HEK293 (cell line): ENCODE measurements around the gene MYL6B.

Source experiments
- CTCF ChIA-PET: fragments of 350-600 bp; formaldehyde crosslinking; extraction: SDS; loops from one replicate; lab custom pipeline; 2021; ENCODE audit warnings: antibody characterized with exemption; lab: Yijun Ruan, JAX
- POLR2A ChIA-PET: fragments of 300-600 bp; formaldehyde crosslinking; extraction: SDS; loops from one replicate; lab custom pipeline; 2020; ENCODE audit warnings: antibody characterized with exemption, inconsistent platforms; lab: Yijun Ruan, JAX
- H3K27ac ChIP-seq: fragments of 200-500 bp; sonication (Bioruptor generic); 2 replicates; pipeline ENCODE4 v1.5.1; 2014; ENCODE audit warnings: low read depth, low read length, control low read depth, inconsistent platforms; ENCODE audit errors: extremely low read depth
- H3K36me3 ChIP-seq, 2 experiments: fragments of 200-500 bp in 1 of 2; sonication (Bioruptor generic) in 1 of 2; 1 replicate in 1 of 2; 2 replicates in 1 of 2; pipeline ENCODE4 v1.5.1; 2014 to 2017; ENCODE audit warnings: inconsistent platforms in 2 of 2, low read length in 2 of 2; ENCODE audit not compliant: control insufficient read depth in 2 of 2, insufficient read depth in 1 of 2
- H3K4me1 ChIP-seq: fragments of 200-500 bp; sonication (Bioruptor generic); 2 replicates; pipeline ENCODE4 v1.5.1; 2014; ENCODE audit warnings: mild to moderate bottlenecking, low read length, inconsistent platforms; ENCODE audit not compliant: control insufficient read depth, insufficient read depth
- H3K4me3 ChIP-seq: 2 replicates; pipeline ENCODE4 v1.5.1; 2011; ENCODE audit warnings: low read depth, mild to moderate bottlenecking, control low read depth, low read length, moderate library complexity
- H3K9me3 ChIP-seq: fragments of 200-500 bp; sonication (Bioruptor generic); 2 replicates; pipeline ENCODE4 v1.5.1; 2014; ENCODE audit warnings: low read depth, low read length, inconsistent platforms; ENCODE audit not compliant: control insufficient read depth, insufficient read depth
- EGR2 ChIP-seq: fragments of 450-650 bp; formaldehyde crosslinking; IDR thresholded peaks from 2 replicates; pipeline ENCODE4 v1.5.1; 2016; ENCODE audit warnings: low read depth, missing biosample characterization, missing genetic modification characterization
- GFI1B ChIP-seq: fragments of 450-650 bp; formaldehyde crosslinking; IDR thresholded peaks from 2 replicates; pipeline ENCODE4 v1.5.1; 2016; ENCODE audit warnings: missing biosample characterization, missing genetic modification characterization
- GLIS2 ChIP-seq: fragments of 450-650 bp; formaldehyde crosslinking; IDR thresholded peaks from 2 replicates; pipeline ENCODE4 v1.5.1; 2016; ENCODE audit warnings: missing biosample characterization, missing genetic modification characterization
- HOXC10 ChIP-seq: sonication (generic); formaldehyde crosslinking; IDR thresholded peaks from 2 replicates; pipeline ENCODE4 v1.8.1; 2023; ENCODE audit warnings: mild to moderate bottlenecking, missing genetic modification reagents
- IKZF3 ChIP-seq: fragments of 450-650 bp; IDR thresholded peaks from 2 replicates; pipeline ENCODE4 v1.5.0; 2018; ENCODE audit warnings: missing biosample characterization, mild to moderate bottlenecking, missing genetic modification characterization, moderate library complexity
- KLF7 ChIP-seq: fragments of 450-650 bp; formaldehyde crosslinking; IDR thresholded peaks from 2 replicates; pipeline ENCODE4 v1.5.1; 2016; ENCODE audit warnings: missing biosample characterization, missing genetic modification characterization, borderline replicate concordance
- MZF1 ChIP-seq: fragments of 450-650 bp; formaldehyde crosslinking; IDR thresholded peaks from 2 replicates; pipeline ENCODE4 v1.5.1; 2017; ENCODE audit warnings: missing biosample characterization, missing genetic modification characterization, borderline replicate concordance
- YY2 ChIP-seq: fragments of 450-650 bp; formaldehyde crosslinking; IDR thresholded peaks from 2 replicates; pipeline ENCODE4 v1.5.1; 2016; ENCODE audit warnings: missing biosample characterization, missing genetic modification characterization
- ZBTB1 ChIP-seq: fragments of 450-650 bp; formaldehyde crosslinking; IDR thresholded peaks from 2 replicates; pipeline ENCODE4 v1.5.1; 2016; ENCODE audit warnings: missing biosample characterization, missing genetic modification characterization
- ZNF174 ChIP-seq: fragments of 450-650 bp; formaldehyde crosslinking; IDR thresholded peaks from 2 replicates; pipeline ENCODE4 v1.5.0; 2017; ENCODE audit warnings: missing biosample characterization, mild to moderate bottlenecking, missing genetic modification characterization
- ZNF23 ChIP-seq: fragments of 450-650 bp; formaldehyde crosslinking; IDR thresholded peaks from 2 replicates; pipeline ENCODE4 v1.5.1; 2016; ENCODE audit warnings: missing biosample characterization, missing genetic modification characterization, borderline replicate concordance
- ZNF24 ChIP-seq: fragments of 450-650 bp; formaldehyde crosslinking; IDR thresholded peaks from 2 replicates; pipeline ENCODE4 v1.5.1; 2016; ENCODE audit warnings: missing biosample characterization, missing genetic modification characterization
- ZNF335 ChIP-seq: fragments of 450-650 bp; formaldehyde crosslinking; conservative IDR thresholded peaks from 2 replicates; pipeline ENCODE4 v1.5.1; 2016; ENCODE audit warnings: missing biosample characterization, missing genetic modification characterization
- ZNF350 ChIP-seq: fragments of 450-650 bp; formaldehyde crosslinking; IDR thresholded peaks from 2 replicates; pipeline ENCODE4 v1.5.0; 2017; ENCODE audit warnings: missing biosample characterization, mild to moderate bottlenecking, missing genetic modification characterization
- ZNF354C ChIP-seq: fragments of 450-650 bp; formaldehyde crosslinking; IDR thresholded peaks from 2 replicates; pipeline ENCODE4 v1.5.1; 2016; ENCODE audit warnings: missing biosample characterization, missing genetic modification characterization, low read depth, borderline replicate concordance
- ZNF366 ChIP-seq: fragments of 450-650 bp; formaldehyde crosslinking; conservative IDR thresholded peaks from 2 replicates; pipeline ENCODE4 v1.5.1; 2016; ENCODE audit warnings: missing biosample characterization, missing genetic modification characterization
- ZNF48 ChIP-seq: fragments of 450-650 bp; formaldehyde crosslinking; IDR thresholded peaks from 2 replicates; pipeline ENCODE4 v1.5.1; 2016; ENCODE audit warnings: missing biosample characterization, missing genetic modification characterization
- ZNF555 ChIP-seq: fragments of 450-650 bp; formaldehyde crosslinking; conservative IDR thresholded peaks from 2 replicates; pipeline ENCODE4 v1.5.1; 2017; ENCODE audit warnings: missing biosample characterization, mild to moderate bottlenecking, missing genetic modification characterization, inconsistent platforms
- ZNF76 ChIP-seq: fragments of 450-650 bp; formaldehyde crosslinking; IDR thresholded peaks from 2 replicates; pipeline ENCODE4; 2016; ENCODE audit warnings: low read depth, missing biosample characterization, missing genetic modification characterization, borderline replicate concordance
- ZNF776 ChIP-seq: fragments of 450-650 bp; formaldehyde crosslinking; IDR thresholded peaks from 2 replicates; pipeline ENCODE4 v1.5.0; 2017; ENCODE audit warnings: missing biosample characterization, missing genetic modification characterization, borderline replicate concordance
- TF ChIP-seq, protein P1 (sequence below): fragments of 450-650 bp; formaldehyde crosslinking; IDR thresholded peaks from 2 replicates; pipeline ENCODE4 v1.5.1; 2016; ENCODE audit warnings: missing biosample characterization, missing genetic modification characterization
- TF ChIP-seq, protein P2 (sequence below): fragments of 450-650 bp; IDR thresholded peaks from 2 replicates; pipeline ENCODE4 v1.5.1; 2018; ENCODE audit warnings: missing biosample characterization, mild to moderate bottlenecking, missing genetic modification characterization
- TF ChIP-seq, protein P3 (sequence below): fragments of 450-650 bp; formaldehyde crosslinking; IDR thresholded peaks from 2 replicates; pipeline ENCODE4 v1.5.1; 2016; ENCODE audit warnings: missing biosample characterization, missing genetic modification characterization
- TF ChIP-seq, protein P4 (sequence below): fragments of 450-650 bp; formaldehyde crosslinking; IDR thresholded peaks from 2 replicates; pipeline ENCODE4 v1.5.1; 2016; ENCODE audit warnings: missing biosample characterization, missing genetic modification characterization, borderline replicate concordance
- TF ChIP-seq, protein P5 (sequence below): fragments of 450-650 bp; formaldehyde crosslinking; IDR thresholded peaks from 2 replicates; pipeline ENCODE4 v1.5.1; 2016; ENCODE audit warnings: missing biosample characterization, missing genetic modification characterization

The MYL6B gene

DNA sequence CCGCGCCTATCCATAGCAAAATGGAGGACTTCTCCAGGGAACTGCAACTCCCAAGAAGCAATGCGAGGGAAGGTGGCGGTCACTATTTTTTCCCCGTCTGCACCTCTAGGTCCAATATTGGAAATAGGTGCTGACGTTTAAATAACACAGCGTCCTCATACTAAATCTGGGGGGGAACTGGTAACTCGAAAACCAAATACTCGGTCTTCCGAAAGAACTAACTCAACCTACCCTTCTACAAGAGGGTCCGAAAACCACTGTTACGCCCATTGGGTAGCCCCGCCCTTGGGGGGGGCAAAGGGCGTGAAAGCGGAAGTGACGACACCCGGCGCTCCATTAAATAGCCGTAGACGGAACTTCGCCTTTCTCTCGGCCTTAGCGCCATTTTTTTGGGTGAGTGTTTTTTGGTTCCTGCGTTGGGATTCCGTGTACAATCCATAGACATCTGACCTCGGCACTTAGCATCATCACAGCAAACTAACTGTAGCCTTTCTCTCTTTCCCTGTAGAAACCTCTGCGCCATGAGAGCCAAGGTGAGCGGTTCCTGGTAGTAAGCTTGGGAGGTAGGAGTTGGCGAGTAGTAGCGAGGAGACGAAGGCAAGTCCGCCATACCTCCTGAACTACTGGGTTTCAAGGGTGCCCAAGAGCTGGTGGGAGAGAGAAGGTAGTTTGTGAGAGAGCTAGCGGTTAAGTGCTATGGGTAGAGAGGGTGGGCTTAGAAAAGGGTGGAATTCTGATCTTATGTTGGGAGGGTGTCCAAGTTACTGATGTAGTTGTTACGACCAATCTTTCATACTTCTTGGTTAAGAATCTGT is 35.9 kb upstream of the MYL6B start, which contains the start of gene RPL41:
Gene RPL41, plus strand, starts transcription at position 367 of the 815 bp plus-strand sequence.
- Histone ChIP-seq H3K36me3 (peaks cover 9 to 58% of the 10 kb centered on the region in 2 experiments; a peak in 2 of 3 replicates), H3K4me3 (peak within 1 kb of the TSS; percentile 69), H3K4me1 (peaks cover 5% of the 10 kb centered on the region), H3K27ac (peak within 1 kb of the TSS; percentile 99), H3K9me3 (no peaks in the 10 kb centered on the region)
- POLR2A ChIA-PET = interaction anchor here (0.6 to 6.1 kb wide), 16 partner anchors 9 to 378 kb away, joined by 3 to 165 read pairs (median 12); partner anchors contain the start of genes CNPY2, ERBB3, ESYT1 and PA2G4
- CTCF ChIA-PET = interaction anchor here (0.6 to 5.0 kb wide), 11 partner anchors 9 to 598 kb away, joined by 3 to 86 read pairs (median 4); partner anchors contain the start of genes ESYT1, PA2G4 and SMARCC2
- TF ChIP-seq HOXC10 (CRISPR knock-in tag) (0 out of 2 replicates have a peak, but pooled peaks have one; percentile 74), ZNF174 (no peak), IKZF3 (tag by site-specific recombination) (no peak), KLF7 (tag by site-specific recombination) (peak; percentile 71; the same call in 1 of the 2 replicates), ZNF366 (tag by site-specific recombination) (peak; percentile 44; the same call in 1 of the 2 replicates), EGR2 (no peak), ZNF76 (tag by site-specific recombination) (peak; percentile 91), ZNF23 (no peak), ZNF48 (tag by site-specific recombination) (no peak), ZNF555 (tag by site-specific recombination) (no peak), ZNF776 (no peak), ZNF335 (tag by site-specific recombination) (peak; percentile 98), GFI1B (tag by site-specific recombination) (peak; percentile 58; the same call in 1 of the 2 replicates), ZBTB1 (tag by site-specific recombination) (no peak), GLIS2 (tag by site-specific recombination) (peak; percentile 23; the same call in 1 of the 2 replicates), YY2 (tag by site-specific recombination) (peak; percentile 87), ZNF354C (tag by site-specific recombination) (no peak), ZNF350 (tag by site-specific recombination) (no peak), MZF1 (tag by site-specific recombination) (no peak), ZNF24 (tag by site-specific recombination) (peak; percentile 76; the same call in 1 of the 2 replicates)
- TF ChIP-seq, protein P1, sequence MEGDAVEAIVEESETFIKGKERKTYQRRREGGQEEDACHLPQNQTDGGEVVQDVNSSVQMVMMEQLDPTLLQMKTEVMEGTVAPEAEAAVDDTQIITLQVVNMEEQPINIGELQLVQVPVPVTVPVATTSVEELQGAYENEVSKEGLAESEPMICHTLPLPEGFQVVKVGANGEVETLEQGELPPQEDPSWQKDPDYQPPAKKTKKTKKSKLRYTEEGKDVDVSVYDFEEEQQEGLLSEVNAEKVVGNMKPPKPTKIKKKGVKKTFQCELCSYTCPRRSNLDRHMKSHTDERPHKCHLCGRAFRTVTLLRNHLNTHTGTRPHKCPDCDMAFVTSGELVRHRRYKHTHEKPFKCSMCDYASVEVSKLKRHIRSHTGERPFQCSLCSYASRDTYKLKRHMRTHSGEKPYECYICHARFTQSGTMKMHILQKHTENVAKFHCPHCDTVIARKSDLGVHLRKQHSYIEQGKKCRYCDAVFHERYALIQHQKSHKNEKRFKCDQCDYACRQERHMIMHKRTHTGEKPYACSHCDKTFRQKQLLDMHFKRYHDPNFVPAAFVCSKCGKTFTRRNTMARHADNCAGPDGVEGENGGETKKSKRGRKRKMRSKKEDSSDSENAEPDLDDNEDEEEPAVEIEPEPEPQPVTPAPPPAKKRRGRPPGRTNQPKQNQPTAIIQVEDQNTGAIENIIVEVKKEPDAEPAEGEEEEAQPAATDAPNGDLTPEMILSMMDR = no peak
- TF ChIP-seq, protein P2, sequence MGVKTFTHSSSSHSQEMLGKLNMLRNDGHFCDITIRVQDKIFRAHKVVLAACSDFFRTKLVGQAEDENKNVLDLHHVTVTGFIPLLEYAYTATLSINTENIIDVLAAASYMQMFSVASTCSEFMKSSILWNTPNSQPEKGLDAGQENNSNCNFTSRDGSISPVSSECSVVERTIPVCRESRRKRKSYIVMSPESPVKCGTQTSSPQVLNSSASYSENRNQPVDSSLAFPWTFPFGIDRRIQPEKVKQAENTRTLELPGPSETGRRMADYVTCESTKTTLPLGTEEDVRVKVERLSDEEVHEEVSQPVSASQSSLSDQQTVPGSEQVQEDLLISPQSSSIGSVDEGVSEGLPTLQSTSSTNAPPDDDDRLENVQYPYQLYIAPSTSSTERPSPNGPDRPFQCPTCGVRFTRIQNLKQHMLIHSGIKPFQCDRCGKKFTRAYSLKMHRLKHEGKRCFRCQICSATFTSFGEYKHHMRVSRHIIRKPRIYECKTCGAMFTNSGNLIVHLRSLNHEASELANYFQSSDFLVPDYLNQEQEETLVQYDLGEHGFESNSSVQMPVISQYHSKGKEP (tag by site-specific recombination) = no peak
- TF ChIP-seq, protein P3, sequence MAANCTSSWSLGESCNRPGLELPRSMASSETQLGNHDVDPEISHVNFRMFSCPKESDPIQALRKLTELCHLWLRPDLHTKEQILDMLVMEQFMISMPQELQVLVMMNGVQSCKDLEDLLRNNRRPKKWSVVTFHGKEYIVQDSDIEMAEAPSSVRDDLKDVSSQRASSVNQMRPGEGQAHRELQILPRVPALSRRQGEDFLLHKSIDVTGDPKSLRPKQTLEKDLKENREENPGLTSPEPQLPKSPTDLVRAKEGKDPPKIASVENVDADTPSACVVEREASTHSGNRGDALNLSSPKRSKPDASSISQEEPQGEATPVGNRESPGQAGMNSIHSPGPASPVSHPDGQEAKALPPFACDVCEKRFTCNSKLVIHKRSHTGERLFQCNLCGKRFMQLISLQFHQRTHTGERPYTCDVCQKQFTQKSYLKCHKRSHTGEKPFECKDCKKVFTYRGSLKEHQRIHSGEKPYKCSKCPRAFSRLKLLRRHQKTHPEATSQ (tag by site-specific recombination) = 0 out of 2 replicates have a peak, but pooled peaks have one; percentile 32
- TF ChIP-seq, protein P4, sequence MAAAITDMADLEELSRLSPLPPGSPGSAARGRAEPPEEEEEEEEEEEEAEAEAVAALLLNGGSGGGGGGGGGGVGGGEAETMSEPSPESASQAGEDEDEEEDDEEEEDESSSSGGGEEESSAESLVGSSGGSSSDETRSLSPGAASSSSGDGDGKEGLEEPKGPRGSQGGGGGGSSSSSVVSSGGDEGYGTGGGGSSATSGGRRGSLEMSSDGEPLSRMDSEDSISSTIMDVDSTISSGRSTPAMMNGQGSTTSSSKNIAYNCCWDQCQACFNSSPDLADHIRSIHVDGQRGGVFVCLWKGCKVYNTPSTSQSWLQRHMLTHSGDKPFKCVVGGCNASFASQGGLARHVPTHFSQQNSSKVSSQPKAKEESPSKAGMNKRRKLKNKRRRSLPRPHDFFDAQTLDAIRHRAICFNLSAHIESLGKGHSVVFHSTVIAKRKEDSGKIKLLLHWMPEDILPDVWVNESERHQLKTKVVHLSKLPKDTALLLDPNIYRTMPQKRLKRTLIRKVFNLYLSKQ (tag by site-specific recombination) = no peak
- TF ChIP-seq, protein P5, sequence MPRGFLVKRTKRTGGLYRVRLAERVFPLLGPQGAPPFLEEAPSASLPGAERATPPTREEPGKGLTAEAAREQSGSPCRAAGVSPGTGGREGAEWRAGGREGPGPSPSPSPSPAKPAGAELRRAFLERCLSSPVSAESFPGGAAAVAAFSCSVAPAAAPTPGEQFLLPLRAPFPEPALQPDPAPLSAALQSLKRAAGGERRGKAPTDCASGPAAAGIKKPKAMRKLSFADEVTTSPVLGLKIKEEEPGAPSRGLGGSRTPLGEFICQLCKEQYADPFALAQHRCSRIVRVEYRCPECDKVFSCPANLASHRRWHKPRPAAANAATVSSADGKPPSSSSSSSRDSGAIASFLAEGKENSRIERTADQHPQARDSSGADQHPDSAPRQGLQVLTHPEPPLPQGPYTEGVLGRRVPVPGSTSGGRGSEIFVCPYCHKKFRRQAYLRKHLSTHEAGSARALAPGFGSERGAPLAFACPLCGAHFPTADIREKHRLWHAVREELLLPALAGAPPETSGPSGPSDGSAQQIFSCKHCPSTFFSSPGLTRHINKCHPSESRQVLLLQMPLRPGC (tag by site-specific recombination) = peak; percentile 75
